Activated CD4-positive, alpha-beta T cell treated with anti-CD3 and anti-CD28 coated beads, Interleukin-2, amount 50 U/mL, for 48 hours (primary cell): ENCODE data around the gene OSTN.
"Not testable (repeated sequence)": the region's sequence is repeated elsewhere in the genome, so short reads cannot be mapped to it uniquely, and the experiment has no call there.

Source experiments
- DNase-seq, 2 experiments: peaks; one replicate each; pipeline ENCODE4 v3.0.0-alpha.2; 2020

The OSTN gene

GRCh38 chr3:191198932-191199331 lies at the start of gene OSTN:
Gene OSTN, plus strand, starts transcription at chr3:191199241. Its CDS starts 13,292 bp downstream, at chr3:191212533.
- DNase-seq = no peak

- DNase-seq = no peak
These were observed 47.4 kb upstream of the OSTN start for GRCh38 chr3:191151653-191152052.

- DNase-seq = no peak
These were observed 44.2 kb upstream of the OSTN start for GRCh38 chr3:191154827-191155226.

- DNase-seq = no peak
These were observed 40.8 kb upstream of the OSTN start for GRCh38 chr3:191158247-191158646.

GRCh38 chr3:191158815-191159214 lies 40.2 kb upstream of the OSTN start:
- no peak for DNase-seq

- no peak for DNase-seq
These were observed 33.2 kb upstream of the OSTN start for GRCh38 chr3:191165802-191166201.

- no peak for DNase-seq
These were observed 32.7 kb upstream of the OSTN start for GRCh38 chr3:191166368-191166767.

- DNase-seq = no peak
These were observed 29.5 kb upstream of the OSTN start for GRCh38 chr3:191169566-191169965.

GRCh38 chr3:191170097-191170496 lies 28.9 kb upstream of the OSTN start:
- no peak for DNase-seq

GRCh38 chr3:191175102-191175501 lies 23.9 kb upstream of the OSTN start:
- DNase-seq = no peak

- no peak for DNase-seq
These were observed 22.8 kb upstream of the OSTN start for GRCh38 chr3:191176038-191176785.

GRCh38 chr3:191185382-191185781 lies 13.7 kb upstream of the OSTN start:
- not testable (repeated sequence) for DNase-seq

- not testable (repeated sequence) for DNase-seq
These were observed 10.8 kb upstream of the OSTN start for GRCh38 chr3:191188246-191188645.

GRCh38 chr3:191192270-191192669 lies 6.8 kb upstream of the OSTN start:
- not testable (repeated sequence) for DNase-seq

GRCh38 chr3:191192941-191193340 lies 6.1 kb upstream of the OSTN start:
- no peak for DNase-seq

GRCh38 chr3:191197761-191198306 lies 1.2 kb upstream of the OSTN start:
- DNase-seq = no peak

GRCh38 chr3:191198480-191198879 lies 561 bp upstream of the OSTN start:
- no peak for DNase-seq

- no peak for DNase-seq
These were observed 11.0 kb downstream of the OSTN start for GRCh38 chr3:191210032-191210431.

GRCh38 chr3:191216510-191216909 lies 17.5 kb downstream of the OSTN start:
- DNase-seq = no peak

GRCh38 chr3:191217301-191217700 lies 18.3 kb downstream of the OSTN start:
- DNase-seq = no peak

GRCh38 chr3:191220908-191221307 lies 21.9 kb downstream of the OSTN start:
- no peak for DNase-seq

GRCh38 chr3:191221638-191222037 lies 22.6 kb downstream of the OSTN start:
- DNase-seq = no peak

GRCh38 chr3:191227541-191227940 lies 28.5 kb downstream of the OSTN start:
- no peak for DNase-seq

- DNase-seq = no peak
These were observed 35.2 kb downstream of the OSTN start for GRCh38 chr3:191234216-191234615.
